ENCODE results near the gene KIF1B. TPM values are rescaled to one million over a fixed set of nuclear protein-coding genes. Genes with fewer than 3 reads are reported as not detected.
"Not testable (repeated sequence)": the region's sequence is repeated elsewhere in the genome, so short reads cannot be mapped to it uniquely, and the experiment has no call there.

KIF1B gene
- total RNA-seq, 1 experiment from 2014 or later = 18.7 TPM

DNA sequence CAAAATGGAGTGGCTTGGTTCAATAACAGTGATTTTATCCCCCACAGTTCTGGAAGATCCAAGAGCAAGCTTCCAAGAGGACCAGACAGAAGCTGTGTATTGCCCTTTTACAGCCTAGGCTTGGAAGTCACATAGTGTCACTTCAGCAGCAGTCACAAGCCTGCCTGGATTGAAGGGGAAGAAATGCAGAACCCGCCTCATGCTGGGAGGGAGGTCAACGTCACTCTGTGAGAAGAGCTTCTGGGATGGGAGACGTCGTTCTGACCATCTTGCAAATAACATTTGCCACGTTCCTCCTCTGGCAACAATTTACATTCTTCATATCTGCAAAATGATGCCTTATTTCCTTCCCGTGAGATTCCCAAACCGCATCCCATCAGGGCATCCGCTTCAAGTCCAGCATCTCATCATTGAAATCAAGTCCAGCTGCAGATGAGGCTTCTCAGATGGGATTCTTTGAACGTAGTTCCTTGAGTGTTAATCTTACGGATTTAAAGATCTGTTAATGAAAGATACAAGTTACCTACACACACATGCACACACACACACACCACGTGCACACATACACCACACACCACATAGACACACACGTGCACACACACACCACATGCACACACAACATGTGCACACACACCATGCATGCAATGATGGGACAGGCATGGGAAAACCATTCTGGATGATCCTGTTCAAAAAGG lies 23.9 kb upstream of the KIF1B start:
- no peak for DNase-seq (ENCODE audit: low read depth, low spot score)
- in situ Hi-C loops (cut with HindIII; ENCODE audit: low pct_unique_long_range_greater_than_20kb, low sequenced_read_pairs) = no loop called here

DNA sequence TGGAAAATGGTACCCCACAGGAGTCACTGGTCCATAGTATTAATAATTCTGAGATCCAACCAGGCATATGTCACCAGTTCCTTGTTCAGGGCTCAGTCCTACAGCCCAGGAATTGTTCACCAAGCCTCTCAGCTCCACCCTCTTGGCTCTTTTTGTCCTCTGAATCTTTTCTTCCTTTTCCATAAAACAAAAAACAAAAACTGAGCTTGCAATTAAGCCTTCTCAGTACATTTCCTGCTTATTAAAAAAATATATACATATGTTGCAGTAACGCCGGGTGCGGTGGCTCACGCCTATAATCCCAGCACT lies 23.4 kb upstream of the KIF1B start:
- no peak for DNase-seq (ENCODE audit: low read depth, low spot score)
- in situ Hi-C loops (cut with HindIII; ENCODE audit: low pct_unique_long_range_greater_than_20kb, low sequenced_read_pairs) = no loop called here

DNA sequence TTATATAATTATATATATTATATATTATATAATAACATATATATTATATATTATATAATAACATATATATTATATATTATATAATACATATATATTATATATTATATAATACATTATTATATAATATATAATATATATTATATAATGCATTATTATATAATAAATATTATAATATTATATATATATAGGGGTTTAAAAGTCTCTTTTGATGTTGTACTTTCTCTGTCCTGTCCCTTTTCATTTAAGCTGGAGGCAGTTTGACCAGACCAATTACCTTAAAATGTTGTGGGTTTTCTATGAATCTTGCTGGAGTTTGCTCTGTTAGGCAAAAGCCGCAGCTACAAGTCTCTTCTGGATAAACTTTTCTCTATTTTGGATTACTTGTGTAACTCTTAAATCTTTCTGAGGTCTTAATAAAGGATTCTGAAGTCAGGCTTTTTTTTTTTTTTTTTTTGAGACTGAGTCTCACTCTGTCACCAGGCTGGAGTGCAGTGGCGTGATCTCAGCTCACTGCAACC lies 22.2 kb upstream of the KIF1B start:
- in situ Hi-C loops (cut with HindIII; ENCODE audit: low pct_unique_long_range_greater_than_20kb, low sequenced_read_pairs) = no loop called here

DNA sequence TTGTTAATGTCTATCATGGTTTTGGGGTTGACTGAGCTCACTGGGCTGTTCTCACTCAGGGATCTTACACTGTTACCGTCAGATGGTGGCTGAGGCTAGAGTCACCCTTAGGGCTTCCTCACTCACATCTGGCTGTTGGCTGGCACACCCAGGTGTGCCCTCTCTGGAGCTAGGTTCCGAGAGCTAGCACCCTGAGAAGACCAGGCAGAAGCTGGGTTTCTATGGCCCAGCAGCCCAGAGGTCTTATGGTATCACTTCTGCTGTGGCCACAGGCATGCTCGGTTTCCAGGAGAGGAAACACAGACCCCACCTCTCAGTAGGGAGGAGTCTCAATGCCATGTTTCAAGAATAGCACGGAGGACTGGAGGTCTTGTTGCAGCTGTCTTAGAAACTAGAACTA lies 20.7 kb upstream of the KIF1B start:
- no peak for DNase-seq (ENCODE audit: low read depth, low spot score)
- in situ Hi-C loops (cut with HindIII; ENCODE audit: low pct_unique_long_range_greater_than_20kb, low sequenced_read_pairs) = no loop called here

More for the DNA sequence above, 22.2 kb upstream of the KIF1B start:
- no peak for DNase-seq (ENCODE audit: low read depth, low spot score)

DNA sequence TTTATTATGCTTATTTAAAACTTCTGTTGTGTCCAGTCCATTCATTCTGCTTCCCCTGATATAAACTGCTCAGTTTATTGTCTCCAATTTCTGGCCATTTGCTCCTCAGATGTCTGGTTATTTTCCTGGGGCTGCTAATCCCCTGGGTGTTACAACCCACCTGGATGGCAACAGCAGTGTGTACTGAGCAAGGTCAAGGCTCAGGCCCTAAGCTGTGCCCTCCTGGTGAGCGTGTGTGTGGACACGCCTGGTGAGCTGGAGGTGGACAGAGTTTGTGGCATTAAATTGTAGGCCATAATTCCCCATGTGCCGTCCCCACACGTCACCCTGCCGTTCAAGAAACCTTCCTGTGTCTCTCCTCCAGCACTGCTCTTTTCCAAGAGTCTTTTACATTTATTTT lies 18.1 kb upstream of the KIF1B start:
- DNase-seq (ENCODE audit: low read depth, low spot score) = no peak
- in situ Hi-C loops (cut with HindIII; ENCODE audit: low pct_unique_long_range_greater_than_20kb, low sequenced_read_pairs) = no loop called here

DNA sequence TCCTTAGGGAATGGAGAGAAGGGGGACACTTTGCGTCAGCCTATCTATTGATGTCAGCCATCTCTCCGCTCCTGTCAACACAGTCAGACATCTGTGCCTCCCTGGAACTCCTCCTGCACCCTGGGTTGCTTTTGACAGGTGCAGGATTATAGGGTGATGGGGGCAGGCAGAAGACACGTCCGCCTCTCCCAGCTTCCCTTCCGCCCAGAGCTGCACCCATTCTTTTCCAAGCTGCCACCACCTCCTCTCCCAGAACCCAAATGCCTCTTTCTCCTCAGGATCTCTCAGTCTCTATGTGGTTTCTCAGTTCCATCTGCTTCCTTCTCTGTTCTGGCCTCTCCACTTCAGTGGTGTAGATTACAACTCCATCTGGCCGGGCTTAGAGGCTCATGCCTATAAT lies 17.1 kb upstream of the KIF1B start:
- in situ Hi-C loops (cut with HindIII; ENCODE audit: low pct_unique_long_range_greater_than_20kb, low sequenced_read_pairs) = no loop called here
- DNase-seq (ENCODE audit: low read depth, low spot score) = no peak

DNA sequence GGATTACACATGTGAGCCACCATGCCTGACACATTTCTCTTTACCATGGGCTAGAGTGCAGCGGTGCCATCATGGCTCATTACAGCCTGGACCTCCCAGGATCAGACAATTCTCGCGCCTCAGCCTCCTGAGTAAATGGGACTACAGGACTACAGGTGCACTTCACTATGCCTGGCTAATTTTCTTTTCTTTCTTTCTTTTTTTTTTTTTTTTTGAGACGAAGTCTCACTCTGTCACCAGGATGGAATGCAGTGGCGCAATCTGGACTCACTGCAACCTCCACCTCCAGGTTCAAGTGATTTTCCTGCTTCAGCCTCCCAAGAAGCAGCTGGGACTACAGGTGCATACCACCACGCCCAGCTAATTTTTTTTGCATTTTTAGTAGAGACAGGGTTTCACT lies 14.8 kb upstream of the KIF1B start:
- DNase-seq (ENCODE audit: low read depth, low spot score) = no peak
- in situ Hi-C loops (cut with HindIII; ENCODE audit: low pct_unique_long_range_greater_than_20kb, low sequenced_read_pairs) = no loop called here

DNA sequence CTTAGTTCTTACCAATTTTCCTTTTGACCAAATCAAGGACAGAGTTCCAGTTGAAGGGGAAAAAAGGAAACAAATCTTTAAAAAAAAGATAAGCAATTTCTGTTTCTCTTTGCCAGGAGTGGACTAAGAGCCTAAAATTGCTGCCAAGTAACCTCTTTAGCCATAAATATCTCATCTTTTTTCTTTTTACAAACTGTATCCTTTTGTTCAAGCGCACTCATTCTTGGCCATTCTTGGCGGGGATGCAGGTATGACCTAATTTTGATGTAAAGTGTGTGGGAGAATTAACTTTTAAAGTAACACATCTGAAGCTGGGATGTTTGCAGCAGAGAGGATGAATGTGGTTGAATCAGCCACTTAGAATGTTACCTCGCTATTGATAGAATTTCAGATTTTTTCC lies 13.4 kb upstream of the KIF1B start:
- in situ Hi-C loops (cut with HindIII; ENCODE audit: low pct_unique_long_range_greater_than_20kb, low sequenced_read_pairs) = no loop called here
- no peak for DNase-seq (ENCODE audit: low read depth, low spot score)

DNA sequence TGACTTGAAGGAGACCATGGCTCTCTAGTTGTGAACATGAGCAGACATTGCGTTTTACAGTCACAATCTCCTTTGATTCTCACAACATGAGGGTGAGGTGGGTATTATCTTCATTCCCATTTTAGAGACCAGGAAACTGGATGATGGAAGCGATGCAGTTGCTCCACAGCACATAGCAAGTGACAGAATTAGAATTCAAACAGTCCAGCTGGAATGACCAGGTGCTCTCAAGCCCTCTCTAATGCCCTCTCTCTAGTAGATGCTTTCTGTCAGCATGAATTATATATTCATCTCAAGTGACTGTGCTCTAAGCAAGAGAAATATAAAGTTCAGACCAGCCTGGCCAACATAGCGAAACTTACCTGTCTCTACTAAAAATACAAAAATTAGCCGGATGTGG lies 9.8 kb upstream of the KIF1B start:
- in situ Hi-C loops (cut with HindIII; ENCODE audit: low pct_unique_long_range_greater_than_20kb, low sequenced_read_pairs) = no loop called here
- DNase-seq (ENCODE audit: low read depth, low spot score) = no peak

DNA sequence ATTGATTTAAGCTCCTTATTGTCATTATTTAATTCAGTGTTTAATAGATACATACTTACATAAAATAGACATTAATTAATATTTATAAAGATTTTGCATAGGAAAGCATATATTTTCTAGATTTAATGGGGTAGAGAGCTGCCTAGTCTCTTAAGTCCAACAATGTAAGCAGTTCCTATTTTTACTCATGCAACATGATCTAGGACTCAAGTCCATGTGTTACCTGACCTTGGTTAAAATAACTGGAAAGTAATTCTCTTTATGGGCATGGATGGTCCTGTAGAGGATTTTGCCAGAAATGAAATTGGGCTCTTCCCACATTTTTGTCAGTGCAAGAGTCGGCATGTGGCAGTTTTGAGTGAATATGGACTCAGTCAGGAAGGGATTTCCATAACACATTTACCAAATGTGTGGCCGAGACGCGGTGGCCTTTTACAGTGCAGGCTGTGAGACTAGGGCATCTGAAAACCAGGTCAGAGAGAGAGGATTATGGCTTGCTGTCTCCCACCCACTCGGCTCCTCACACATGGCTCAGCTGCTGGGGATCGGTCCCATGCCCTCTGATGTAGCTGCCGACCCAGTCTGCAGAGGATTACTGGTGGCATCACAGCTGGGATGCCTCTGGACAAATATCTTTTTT lies 6.2 kb upstream of the KIF1B start:
- no peak for DNase-seq (ENCODE audit: low read depth, low spot score)
- in situ Hi-C loops (cut with HindIII; ENCODE audit: low pct_unique_long_range_greater_than_20kb, low sequenced_read_pairs) = no loop called here

DNA sequence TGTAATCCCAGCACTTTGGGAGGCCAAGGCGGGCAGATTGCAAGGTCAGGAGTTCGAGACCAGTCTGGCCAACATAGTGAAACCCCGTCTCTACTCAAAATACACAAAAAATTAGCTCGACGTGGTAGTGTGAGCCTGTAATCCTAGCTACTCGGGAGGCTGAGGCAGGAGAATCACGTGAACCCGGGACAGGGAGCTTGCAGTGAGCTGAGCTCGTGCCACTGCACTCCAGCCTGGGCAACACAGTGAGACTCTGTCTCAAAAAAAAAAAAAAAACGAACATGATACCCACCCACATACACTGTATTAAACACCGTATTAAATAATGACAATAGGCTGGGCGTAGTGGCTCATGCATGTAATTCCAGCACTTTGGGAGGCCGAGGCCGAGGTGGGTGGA lies 5.2 kb upstream of the KIF1B start:
- in situ Hi-C loops (cut with HindIII; ENCODE audit: low pct_unique_long_range_greater_than_20kb, low sequenced_read_pairs); DNase-seq (ENCODE audit: low read depth, low spot score): not testable (repeated sequence)

DNA sequence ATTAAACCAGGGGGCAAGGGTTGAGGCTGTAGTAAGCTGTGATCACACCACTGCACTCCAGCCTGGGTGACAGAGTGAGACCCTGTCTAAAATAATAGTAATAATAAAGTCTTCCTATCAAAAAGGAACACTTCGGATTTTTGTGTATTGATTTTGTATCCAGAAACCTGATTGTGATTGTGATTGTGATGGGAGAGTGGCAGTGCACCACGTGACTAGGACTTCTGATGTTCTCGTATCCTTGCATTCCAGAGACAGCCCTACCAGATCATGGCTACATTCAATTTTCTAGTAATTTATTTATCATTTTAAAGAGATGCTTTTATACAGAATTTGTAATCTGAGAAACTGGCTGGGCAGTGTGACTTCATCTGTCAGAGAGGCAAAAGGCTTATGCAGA lies 2.6 kb upstream of the KIF1B start:
- DNase-seq (ENCODE audit: low read depth, low spot score) = no peak
- in situ Hi-C loops (cut with HindIII; ENCODE audit: low pct_unique_long_range_greater_than_20kb, low sequenced_read_pairs) = no loop called here

DNA sequence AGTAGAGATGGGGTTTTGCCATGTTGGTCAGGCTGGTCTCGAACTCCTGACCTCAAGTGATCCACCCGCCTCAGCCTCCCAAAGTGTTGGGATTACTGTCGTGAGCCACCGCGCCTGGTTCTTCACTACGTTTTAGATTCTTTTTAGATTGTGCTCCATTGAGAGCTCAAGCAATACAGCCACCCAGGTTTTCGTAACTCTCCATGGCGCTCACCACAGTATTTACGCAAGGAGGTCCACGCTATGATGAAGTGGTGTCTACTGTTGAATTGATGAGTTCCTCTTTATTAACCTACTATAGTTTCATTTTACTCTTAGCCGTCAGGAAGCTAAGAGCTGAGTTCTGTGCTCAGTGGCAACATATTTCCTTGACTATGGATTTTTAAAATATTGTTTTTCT lies 1.8 kb upstream of the KIF1B start:
- in situ Hi-C loops (cut with HindIII; ENCODE audit: low pct_unique_long_range_greater_than_20kb, low sequenced_read_pairs) = no loop called here
- no peak for DNase-seq (ENCODE audit: low read depth, low spot score)

DNA sequence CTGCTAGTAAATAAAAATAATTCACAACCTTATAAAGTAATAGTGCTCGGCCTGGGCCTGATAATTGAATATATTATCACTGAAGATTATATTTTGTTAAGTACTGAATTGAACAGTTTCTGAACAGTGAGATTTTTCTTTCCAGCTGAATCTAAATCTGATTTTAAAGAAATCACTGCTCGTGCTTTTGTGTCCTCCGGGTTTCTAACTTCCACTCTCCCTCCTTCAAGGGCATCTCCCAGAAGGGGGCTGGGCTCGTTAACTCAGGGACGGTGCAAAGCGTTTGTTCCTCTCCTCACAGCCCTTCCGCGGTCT lies 823 bp upstream of the KIF1B start:
- in situ Hi-C loops (cut with HindIII; ENCODE audit: low pct_unique_long_range_greater_than_20kb, low sequenced_read_pairs) = no loop called here
- no peak for DNase-seq (ENCODE audit: low read depth, low spot score)

DNA sequence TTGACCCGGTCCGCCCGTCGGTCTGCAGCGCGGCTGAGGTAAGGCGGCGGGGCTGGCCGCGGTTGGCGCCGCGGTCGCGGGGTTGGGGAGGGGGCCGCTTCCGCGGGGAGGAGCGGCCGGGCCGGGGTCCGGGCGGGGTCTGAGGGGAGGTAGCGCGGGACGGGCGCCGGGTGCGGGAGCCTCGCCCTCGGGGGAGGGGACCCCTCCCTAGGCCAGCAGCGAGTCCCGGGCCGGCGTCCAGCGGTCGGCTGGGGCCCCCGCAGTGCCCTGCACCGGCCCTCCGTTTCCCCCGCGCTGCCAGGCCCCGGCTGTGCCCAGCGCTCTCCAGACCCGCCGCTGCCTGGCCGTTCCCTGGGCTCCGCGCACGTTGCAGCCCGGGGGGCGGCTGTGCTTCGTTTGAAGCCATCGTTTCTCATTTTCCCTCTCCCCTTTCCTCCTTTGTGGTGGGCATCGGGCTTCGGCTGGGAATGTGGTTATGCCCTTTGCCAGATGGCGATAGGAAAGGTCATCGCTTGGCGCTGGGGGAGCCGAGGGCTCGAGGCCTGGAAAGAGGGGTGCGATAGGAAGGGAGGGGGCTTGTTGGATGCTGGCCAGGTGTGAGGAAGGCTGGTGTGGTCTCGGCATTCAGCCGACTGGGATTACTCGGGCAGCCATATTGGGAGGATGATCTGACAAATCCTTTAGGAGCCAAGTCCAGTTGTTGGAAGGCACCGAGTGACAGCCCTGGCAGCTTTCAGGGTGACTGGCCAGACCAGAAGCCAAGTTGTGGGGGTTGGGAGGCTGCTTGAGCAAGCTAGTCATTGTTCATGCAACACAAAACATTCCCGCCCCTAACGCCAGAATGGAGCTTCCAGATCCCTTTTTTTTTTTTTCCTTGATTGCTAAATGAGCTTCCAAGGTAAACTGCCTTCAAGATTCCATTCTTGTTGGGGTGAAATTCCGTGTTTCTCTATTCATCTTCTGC lies 753 bp downstream of the KIF1B start:
- DNase-seq (ENCODE audit: low read depth, low spot score) = peak; percentile 51
- in situ Hi-C loops (cut with HindIII; ENCODE audit: low pct_unique_long_range_greater_than_20kb, low sequenced_read_pairs) = no loop called here

DNA sequence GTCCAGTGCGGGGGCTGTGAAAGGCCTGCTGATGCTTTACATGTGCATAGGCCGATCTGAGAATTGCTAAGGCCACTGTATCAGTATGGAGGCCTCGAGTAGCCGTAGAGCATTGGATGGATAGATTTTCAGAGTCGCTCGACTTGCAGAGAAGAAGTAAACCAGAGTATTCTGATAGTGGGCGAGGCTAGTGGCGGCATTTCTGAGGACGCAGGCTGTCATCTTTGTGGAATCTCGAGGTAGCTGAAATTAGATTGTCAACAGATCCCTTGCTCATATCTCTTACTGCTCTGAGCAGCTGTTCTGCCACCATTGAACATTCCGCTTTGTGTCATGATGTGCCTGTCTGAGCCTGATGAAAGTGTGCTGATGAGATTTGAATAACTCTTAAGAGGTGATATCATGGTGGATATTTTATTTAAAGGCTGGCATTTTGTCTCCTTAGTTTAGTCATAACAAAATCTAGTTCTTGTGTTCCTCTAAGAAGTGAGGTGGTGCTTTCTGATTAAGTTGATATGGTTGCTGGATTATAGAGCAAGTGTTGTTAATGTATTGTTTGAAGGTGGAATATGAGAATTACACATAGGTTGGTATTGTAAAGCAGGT lies 1.5 kb downstream of the KIF1B start:
- peak; percentile 19 for DNase-seq (ENCODE audit: low read depth, low spot score)
- in situ Hi-C loops (cut with HindIII; ENCODE audit: low pct_unique_long_range_greater_than_20kb, low sequenced_read_pairs) = no loop called here

DNA sequence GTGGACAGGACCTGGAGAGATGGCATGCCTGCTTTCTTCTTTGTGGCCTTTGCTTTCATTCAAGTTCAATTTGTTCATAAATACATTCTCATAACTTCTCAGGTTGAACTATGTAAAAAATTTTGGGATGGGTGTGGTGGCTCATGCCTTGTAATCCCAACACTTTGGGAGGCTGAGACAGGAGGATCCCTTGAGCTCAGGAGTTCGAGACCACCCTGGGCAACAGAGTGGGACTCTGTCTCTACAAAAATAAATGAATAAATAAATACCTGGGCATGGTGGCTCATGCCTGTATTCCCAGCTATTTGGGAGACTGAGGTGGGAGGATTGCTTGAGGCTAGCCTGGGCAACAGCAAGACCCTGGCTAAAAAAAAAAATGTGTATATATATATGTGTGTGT lies 2.1 kb downstream of the KIF1B start:
- no peak for DNase-seq (ENCODE audit: low read depth, low spot score)
- in situ Hi-C loops (cut with HindIII; ENCODE audit: low pct_unique_long_range_greater_than_20kb, low sequenced_read_pairs) = no loop called here

DNA sequence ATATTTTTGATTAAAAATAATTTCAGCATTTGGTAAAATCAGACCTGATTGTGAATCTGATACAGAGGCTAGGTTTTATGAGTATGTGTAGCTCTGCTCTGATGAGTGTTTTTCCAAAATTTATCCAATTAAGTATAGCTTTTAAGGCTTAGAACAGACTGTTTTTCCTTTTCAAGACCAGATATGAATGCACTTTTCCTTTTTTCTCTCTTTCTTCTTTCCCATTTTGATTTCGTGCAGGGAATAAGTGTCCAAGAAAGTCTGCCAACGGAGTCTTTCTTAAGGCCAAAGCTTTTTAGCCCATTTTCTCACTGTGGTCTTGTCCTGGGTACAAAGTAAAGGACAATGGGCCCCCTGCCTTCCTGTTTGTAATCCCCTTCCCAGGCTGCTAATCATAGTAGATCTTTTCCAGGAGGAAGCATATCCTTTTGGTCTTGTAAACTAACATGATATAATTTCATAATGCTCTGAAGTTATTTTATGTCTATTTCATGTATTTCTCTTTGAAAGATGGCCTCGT lies 2.9 kb downstream of the KIF1B start:
- in situ Hi-C loops (cut with HindIII; ENCODE audit: low pct_unique_long_range_greater_than_20kb, low sequenced_read_pairs) = no loop called here

More for the DNA sequence above, 2.9 kb downstream of the KIF1B start:
- no peak for DNase-seq (ENCODE audit: low read depth, low spot score)
